Retinal pigment epithelial cell (primary cell): ENCODE measurements around the gene RASAL2.

Experiments used
- DNase-seq: peaks from one replicate; pipeline ENCODE4 v3.0.0-alpha.2; 2010; ENCODE audit warnings: low read depth
- H3K4me3 ChIP-seq: 2 replicates; pipeline ENCODE4 v1.5.1; 2011; ENCODE audit warnings: mild to moderate bottlenecking, low read length, control low read depth, moderate library complexity
- CTCF ChIP-seq: conservative IDR thresholded peaks from 2 replicates; pipeline ENCODE4 v1.5.1; 2011; ENCODE audit warnings: low read depth, low read length, control low read depth, inconsistent platforms

Gene RASAL2

GRCh38 chr1:178323067-178323466 is 229.2 kb downstream of the RASAL2 start:
- H3K4me3 ChIP-seq: no peak overlapping the region
- TF ChIP-seq CTCF: no peak
- no peak for DNase-seq

GRCh38 chr1:178324003-178324402 is 230.1 kb downstream of the RASAL2 start:
- H3K4me3 ChIP-seq: no peak overlapping the region
- no peak for DNase-seq
- TF ChIP-seq CTCF: no peak

- H3K4me3 ChIP-seq: no peak overlapping the region
- no peak for DNase-seq
- no peak for TF ChIP-seq CTCF
Measured at GRCh38 chr1:178328728-178329127, 234.8 kb downstream of the RASAL2 start.

- TF ChIP-seq CTCF: no peak
- DNase-seq: no peak
- no peak overlapping the region for H3K4me3 ChIP-seq
Measured at GRCh38 chr1:178330153-178330552, 236.2 kb downstream of the RASAL2 start.

- no peak for DNase-seq
- TF ChIP-seq CTCF: no peak
Measured at GRCh38 chr1:178330848-178331497, 237.1 kb downstream of the RASAL2 start.

GRCh38 chr1:178335426-178335825 is 241.5 kb downstream of the RASAL2 start:
- no peak overlapping the region for H3K4me3 ChIP-seq
- DNase-seq: no peak
- TF ChIP-seq CTCF: no peak

More at GRCh38 chr1:178330848-178331497, 237.1 kb downstream of the RASAL2 start:
- H3K4me3 ChIP-seq: no peak overlapping the region

- H3K4me3 ChIP-seq: no peak overlapping the region
- TF ChIP-seq CTCF: no peak
- DNase-seq: no peak
Measured at GRCh38 chr1:178337091-178337706, 243.3 kb downstream of the RASAL2 start.
